ENCODE results near the gene BRIP1. TPM values are rescaled to one million over a fixed set of nuclear protein-coding genes. Genes with fewer than 3 reads are reported as not detected.

Gene BRIP1
- total RNA-seq, 3 donors from 2014 or later (not counting 1 experiment from before 2014, with no cell fraction given): 2.7 to 3.7 (median 2.9) TPM

GRCh38 chr17:61663310-61663709, 200.0 kb downstream of the BRIP1 start:
- intact Hi-C loops (cut with micrococcal nuclease): no loop called here
- H3K27ac ChIP-seq (ENCODE audit: low read length): no peak overlapping the region
- H3K27me3 ChIP-seq (ENCODE audit: control insufficient read depth, insufficient read depth, low read length): no peaks in the 10 kb centered on the region
- DNase-seq (no peak), ATAC-seq (no peak)
- H3K27ac Mint-ChIP-seq: no peak overlapping the region
- no peak for TF ChIP-seq CTCF (IDR thresholded peaks at IDR 0.05)
- H3K4me1 Mint-ChIP-seq: no peaks in the 10 kb centered on the region
- no peak overlapping the region for H3K4me3 Mint-ChIP-seq
- H3K9me3 Mint-ChIP-seq: no peaks in the 10 kb centered on the region
- no peaks in the 10 kb centered on the region for H3K36me3 Mint-ChIP-seq
- no peaks in the 10 kb centered on the region for H3K36me3 ChIP-seq (ENCODE audit: control insufficient read depth, insufficient read depth, low read length)
- H3K4me3 ChIP-seq (ENCODE audit: low read length): no peak overlapping the region
- no peaks in the 10 kb centered on the region for H3K4me1 ChIP-seq (ENCODE audit: control insufficient read depth, insufficient read depth, low read length)
- no peaks in the 10 kb centered on the region for H3K9me3 ChIP-seq (ENCODE audit: control insufficient read depth, insufficient read depth, low read length)
- peaks cover 14 to 38% of the 10 kb centered on the region in 2 donors for H3K27me3 Mint-ChIP-seq (ENCODE audit: low read depth in 2 of 2)
- whole genome bisulfite sequencing (ENCODE audit: insufficient coverage): 86% methylated on average over 4 of the region's 4 CpGs

DNA sequence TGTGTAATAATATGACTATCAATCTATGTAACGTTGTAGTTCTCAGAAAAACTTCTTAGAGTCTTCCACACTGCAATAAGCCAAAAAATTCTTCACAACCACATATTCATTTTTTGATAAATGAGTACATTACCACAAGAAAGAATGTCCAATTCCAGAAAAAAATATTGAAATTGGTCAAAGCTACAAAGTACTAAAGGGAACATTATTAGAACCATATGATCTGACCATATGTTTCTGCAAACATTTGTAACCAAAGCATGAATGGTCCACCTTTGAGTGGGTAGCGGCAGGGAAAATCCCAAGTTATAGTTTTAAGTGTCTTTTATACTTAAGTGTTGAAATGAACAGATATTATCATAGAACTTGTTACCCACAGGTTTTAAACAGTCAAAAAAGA, 200.6 kb downstream of the BRIP1 start:
- intact Hi-C loops (cut with micrococcal nuclease): no loop called here
- TF ChIP-seq CTCF (IDR thresholded peaks at IDR 0.05): no peak
- H3K27ac ChIP-seq (ENCODE audit: low read length): no peak overlapping the region
- Mint-ChIP-seq H3K27me3 (ENCODE audit: low read depth in 2 of 2) (peaks cover 14 to 38% of the 10 kb centered on the region in 2 donors), H3K9me3 (no peaks in the 10 kb centered on the region), H3K4me3 (no peak overlapping the region), H3K27ac (no peak overlapping the region), H3K36me3 (no peaks in the 10 kb centered on the region), H3K4me1 (no peaks in the 10 kb centered on the region)
- WGBS (ENCODE audit: insufficient coverage): no CpG with 5 or more reads among the region's 2 CpGs
- DNase-seq (no peak), ATAC-seq (no peak)
- H3K36me3 ChIP-seq (ENCODE audit: control insufficient read depth, insufficient read depth, low read length): no peaks in the 10 kb centered on the region
- no peak overlapping the region for H3K4me3 ChIP-seq (ENCODE audit: low read length)
- H3K27me3 ChIP-seq (ENCODE audit: control insufficient read depth, insufficient read depth, low read length): no peaks in the 10 kb centered on the region
- no peaks in the 10 kb centered on the region for H3K9me3 ChIP-seq (ENCODE audit: control insufficient read depth, insufficient read depth, low read length)
- no peaks in the 10 kb centered on the region for H3K4me1 ChIP-seq (ENCODE audit: control insufficient read depth, insufficient read depth, low read length)

GRCh38 chr17:61662186-61662585, 201.1 kb downstream of the BRIP1 start:
- no peak overlapping the region for H3K4me3 ChIP-seq (ENCODE audit: low read length)
- intact Hi-C loops (cut with micrococcal nuclease): no loop called here
- DNase-seq: no peak
- Mint-ChIP-seq H3K4me1 (no peaks in the 10 kb centered on the region), H3K27ac (no peak overlapping the region), H3K4me3 (no peak overlapping the region), H3K9me3 (no peaks in the 10 kb centered on the region), H3K27me3 (ENCODE audit: low read depth in 2 of 2) (peaks cover 14 to 40% of the 10 kb centered on the region in 2 donors), H3K36me3 (no peaks in the 10 kb centered on the region)
- no peaks in the 10 kb centered on the region for H3K9me3 ChIP-seq (ENCODE audit: control insufficient read depth, insufficient read depth, low read length)
- no peaks in the 10 kb centered on the region for H3K36me3 ChIP-seq (ENCODE audit: control insufficient read depth, insufficient read depth, low read length)
- no peak for TF ChIP-seq CTCF (IDR thresholded peaks at IDR 0.05)
- H3K27ac ChIP-seq (ENCODE audit: low read length): no peak overlapping the region
- no peaks in the 10 kb centered on the region for H3K27me3 ChIP-seq (ENCODE audit: control insufficient read depth, insufficient read depth, low read length)
- H3K4me1 ChIP-seq (ENCODE audit: control insufficient read depth, insufficient read depth, low read length): no peaks in the 10 kb centered on the region
- 95% methylated on average over 5 of the region's 5 CpGs for WGBS (ENCODE audit: insufficient coverage)
- no peak for ATAC-seq

- no peak for TF ChIP-seq CTCF (IDR thresholded peaks at IDR 0.05)
- no peaks in the 10 kb centered on the region for H3K9me3 Mint-ChIP-seq
- intact Hi-C loops (cut with micrococcal nuclease): no loop called here
- no peak overlapping the region for H3K27ac ChIP-seq (ENCODE audit: low read length)
- no peak overlapping the region for H3K4me3 ChIP-seq (ENCODE audit: low read length)
- no peak for ATAC-seq
- no peak overlapping the region for H3K4me3 Mint-ChIP-seq
- no peaks in the 10 kb centered on the region for H3K9me3 ChIP-seq (ENCODE audit: control insufficient read depth, insufficient read depth, low read length)
- H3K4me1 Mint-ChIP-seq: no peaks in the 10 kb centered on the region
- H3K27me3 ChIP-seq (ENCODE audit: control insufficient read depth, insufficient read depth, low read length): no peaks in the 10 kb centered on the region
- H3K36me3 Mint-ChIP-seq: no peaks in the 10 kb centered on the region
- 83% methylated on average over 2 of the region's 4 CpGs for WGBS (ENCODE audit: insufficient coverage)
- no peak for DNase-seq
- H3K27me3 Mint-ChIP-seq (ENCODE audit: low read depth in 2 of 2): peaks cover 16 to 46% of the 10 kb centered on the region in 2 donors
- H3K4me1 ChIP-seq (ENCODE audit: control insufficient read depth, insufficient read depth, low read length): no peaks in the 10 kb centered on the region
- H3K27ac Mint-ChIP-seq: no peak overlapping the region
- H3K36me3 ChIP-seq (ENCODE audit: control insufficient read depth, insufficient read depth, low read length): no peaks in the 10 kb centered on the region
These were observed 202.4 kb downstream of the BRIP1 start for GRCh38 chr17:61660746-61661485.
